H1 (cell line): ENCODE results near the gene ME3. TPM values are rescaled to one million over a fixed set of nuclear protein-coding genes. Genes with fewer than 3 reads are reported as not detected.

Experiments used
- BRCA1 ChIP-seq: IDR thresholded peaks from 2 replicates; pipeline ENCODE4 v1.6.1; 2012; ENCODE audit warnings: low read depth, low read length, improper control_type of control experiment
- CBX8 ChIP-seq: fragments of 300-800, 300-1000 bp; sonication (generic); IDR thresholded peaks from 2 replicates; pipeline ENCODE4 v1.7.1; 2016; ENCODE audit warnings: low read depth, low read length, borderline replicate concordance
- FOSL1 ChIP-seq: IDR thresholded peaks from 2 replicates; pipeline ENCODE4 v1.6.1; 2011; ENCODE audit warnings: mild to moderate bottlenecking, low read depth, low read length, moderate library complexity; ENCODE audit not compliant: insufficient read depth
- KDM5A ChIP-seq: fragments of 200-600 bp; IDR thresholded peaks from 2 replicates; pipeline ENCODE4 v1.7.1; 2012; ENCODE audit warnings: mild to moderate bottlenecking, low read length, inconsistent platforms, mixed read lengths
- ZNF274 ChIP-seq: IDR thresholded peaks from 2 replicates; pipeline ENCODE4 v1.7.0; 2012; ENCODE audit warnings: low read length, borderline replicate concordance; ENCODE audit errors: extremely low read depth
- polyA plus RNA-seq, 7 experiments: library from polyadenylated mRNA; depleted of rRNA in 3 of 7; stranded (reverse) in 5 of 7; unstranded in 2 of 7; fragments of >200 nt in 5 of 7; fragments of 200-250 nt in 2 of 7; gene quantifications; 1 replicate in 5 of 7; 2 replicates in 1 of 7; 4 replicates in 1 of 7; pipeline versions ENCODE4 v1.2.1 to v1.2.3, GENCODE V29; 2011 to 2013; ENCODE audit warnings: missing spikeins in 2 of 7, mixed read lengths in 2 of 7
- total RNA-seq: library from RNA; stranded (reverse); fragmentation: NEBNext Ultra II Directional; extraction: Animal tissue kit (Norgen Biotek cat#: 25700); gene quantifications from 2 replicates; pipeline ENCODE4 v1.2.1, GENCODE V29; 2021
- TF ChIP-seq, protein P1 (sequence below): IDR thresholded peaks from 2 replicates; pipeline ENCODE4 v1.6.1; 2012; ENCODE audit warnings: low read length, inconsistent platforms
- TF ChIP-seq, protein P2 (sequence below): IDR thresholded peaks from 2 replicates; pipeline ENCODE4 v1.6.1; 2011; ENCODE audit warnings: low read length, improper control_type of control experiment
- TF ChIP-seq, protein P3 (sequence below): IDR thresholded peaks from 2 replicates; pipeline ENCODE4 v1.6.1; 2012; ENCODE audit warnings: inconsistent platforms

The ME3 gene
- total and polyA plus RNA-seq, 2 of the 8 experiments (the other 6 are each of a cell fraction or from before 2014, with no cell fraction given), result 1.5 to 2.8 TPM

DNA sequence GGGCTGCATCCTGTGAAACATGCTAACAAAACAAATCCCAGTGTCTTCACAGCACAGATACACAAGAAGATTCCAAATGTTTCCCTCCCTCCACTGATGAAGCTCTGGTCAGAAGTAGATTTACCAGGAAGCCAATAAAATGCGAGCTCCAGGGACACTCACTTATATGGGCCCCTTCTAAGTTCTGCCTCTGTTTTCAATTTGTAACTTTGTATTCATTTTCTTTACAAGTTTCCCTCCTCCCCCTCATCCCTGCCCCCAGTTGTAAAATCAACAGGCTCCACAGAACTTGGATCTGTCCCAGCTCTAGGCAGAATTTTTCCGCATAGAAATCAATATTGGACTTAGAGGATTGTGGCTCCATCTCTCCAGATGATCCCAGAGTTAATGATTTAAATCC is 48.1 kb upstream of the ME3 start (continued):
- TF ChIP-seq, protein P1, sequence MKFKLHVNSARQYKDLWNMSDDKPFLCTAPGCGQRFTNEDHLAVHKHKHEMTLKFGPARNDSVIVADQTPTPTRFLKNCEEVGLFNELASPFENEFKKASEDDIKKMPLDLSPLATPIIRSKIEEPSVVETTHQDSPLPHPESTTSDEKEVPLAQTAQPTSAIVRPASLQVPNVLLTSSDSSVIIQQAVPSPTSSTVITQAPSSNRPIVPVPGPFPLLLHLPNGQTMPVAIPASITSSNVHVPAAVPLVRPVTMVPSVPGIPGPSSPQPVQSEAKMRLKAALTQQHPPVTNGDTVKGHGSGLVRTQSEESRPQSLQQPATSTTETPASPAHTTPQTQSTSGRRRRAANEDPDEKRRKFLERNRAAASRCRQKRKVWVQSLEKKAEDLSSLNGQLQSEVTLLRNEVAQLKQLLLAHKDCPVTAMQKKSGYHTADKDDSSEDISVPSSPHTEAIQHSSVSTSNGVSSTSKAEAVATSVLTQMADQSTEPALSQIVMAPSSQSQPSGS, result no peak
- TF ChIP-seq, protein P2, sequence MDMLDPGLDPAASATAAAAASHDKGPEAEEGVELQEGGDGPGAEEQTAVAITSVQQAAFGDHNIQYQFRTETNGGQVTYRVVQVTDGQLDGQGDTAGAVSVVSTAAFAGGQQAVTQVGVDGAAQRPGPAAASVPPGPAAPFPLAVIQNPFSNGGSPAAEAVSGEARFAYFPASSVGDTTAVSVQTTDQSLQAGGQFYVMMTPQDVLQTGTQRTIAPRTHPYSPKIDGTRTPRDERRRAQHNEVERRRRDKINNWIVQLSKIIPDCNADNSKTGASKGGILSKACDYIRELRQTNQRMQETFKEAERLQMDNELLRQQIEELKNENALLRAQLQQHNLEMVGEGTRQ, result no peak
- TF ChIP-seq CBX8 (no peak), KDM5A (no peak), ZNF274 (no peak), FOSL1 (no peak), BRCA1 (no peak)
- TF ChIP-seq, protein P3, sequence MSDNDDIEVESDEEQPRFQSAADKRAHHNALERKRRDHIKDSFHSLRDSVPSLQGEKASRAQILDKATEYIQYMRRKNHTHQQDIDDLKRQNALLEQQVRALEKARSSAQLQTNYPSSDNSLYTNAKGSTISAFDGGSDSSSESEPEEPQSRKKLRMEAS, result no peak
